Breast epithelium (tissue), 4 donors: Measurements from ENCODE around the gene C20orf144. TPM values are rescaled to one million over a fixed set of nuclear protein-coding genes. Genes with fewer than 3 reads are reported as not detected.

Experiments
- DNase-seq, 2 donors: peaks; one replicate each; pipeline ENCODE4 v3.0.0-alpha.2; 2019; ENCODE audit warnings: low spot score in 2 of 2
- H3K27ac ChIP-seq, 2 donors: fragments of 200-600 bp; sonication (generic) in 1 of 2; one replicate each; pipeline ENCODE4 v1.5.1; 2016 to 2019; ENCODE audit warnings: mild to moderate bottlenecking in 1 of 2
- H3K27me3 ChIP-seq, 2 donors: fragments of 200-600 bp; sonication (generic) in 1 of 2; one replicate each; pipeline versions ENCODE4 v1.5.1 to v1.6.0; 2017 to 2019; ENCODE audit warnings: control low read depth in 1 of 2, mild to moderate bottlenecking in 1 of 2
- H3K36me3 ChIP-seq: fragments of 200-600 bp; one replicate; pipeline ENCODE4 v1.5.1; 2019
- H3K4me1 ChIP-seq, 2 donors: fragments of 200-600 bp; sonication (generic); one replicate each; pipeline ENCODE4 v1.5.1; 2016 to 2019; ENCODE audit warnings: control low read depth in 1 of 2
- H3K4me3 ChIP-seq, 3 donors: fragments of 200-600 bp; sonication (generic); 1 replicate in 2 of 3; 2 replicates in 1 of 3; pipeline ENCODE4 v1.5.1; 2016 to 2019; ENCODE audit warnings: mild to moderate bottlenecking in 3 of 3, moderate library complexity in 2 of 3
- H3K9me3 ChIP-seq, 2 donors: fragments of 200-600 bp; sonication (generic) in 1 of 2; one replicate each; pipeline ENCODE4 v1.5.1; 2016 to 2019; ENCODE audit warnings: control low read depth in 1 of 2
- CTCF ChIP-seq, 3 donors: fragments of 450-650 bp; IDR thresholded peaks; one replicate each; pipeline ENCODE4 v1.5.1; 2016 to 2017; ENCODE audit warnings: antibody characterized with exemption in 3 of 3, mild to moderate bottlenecking in 3 of 3, moderate library complexity in 3 of 3
- POLR2A ChIP-seq: fragments of 450-650 bp; IDR thresholded peaks from one replicate; pipeline ENCODE4 v1.6.1; 2016; ENCODE audit warnings: antibody characterized with exemption, mild to moderate bottlenecking, moderate library complexity
- POLR2AphosphoS5 ChIP-seq, 3 donors: sonication (generic); formaldehyde crosslinking; IDR thresholded peaks; one replicate each; pipeline ENCODE4 v1.6.1; 2017; ENCODE audit warnings: antibody characterized with exemption in 3 of 3
- intact Hi-C: fragments of 100-400 bp; cut with DNase I; formaldehyde crosslinking; loops from one replicate; pipeline ENCODE4 v1.15.1; 2023; ENCODE audit warnings: low total_unique reads
- total RNA-seq, 3 donors: library from RNA; depleted of rRNA; stranded (reverse); fragments of >200 nt; gene quantifications; one replicate each; pipeline ENCODE4 v1.1.0, GENCODE V29; 2016

C20orf144 gene
- total RNA-seq, 3 donors from 2014 or later = 0.16 to 0.33 (median 0.29) TPM

DNA sequence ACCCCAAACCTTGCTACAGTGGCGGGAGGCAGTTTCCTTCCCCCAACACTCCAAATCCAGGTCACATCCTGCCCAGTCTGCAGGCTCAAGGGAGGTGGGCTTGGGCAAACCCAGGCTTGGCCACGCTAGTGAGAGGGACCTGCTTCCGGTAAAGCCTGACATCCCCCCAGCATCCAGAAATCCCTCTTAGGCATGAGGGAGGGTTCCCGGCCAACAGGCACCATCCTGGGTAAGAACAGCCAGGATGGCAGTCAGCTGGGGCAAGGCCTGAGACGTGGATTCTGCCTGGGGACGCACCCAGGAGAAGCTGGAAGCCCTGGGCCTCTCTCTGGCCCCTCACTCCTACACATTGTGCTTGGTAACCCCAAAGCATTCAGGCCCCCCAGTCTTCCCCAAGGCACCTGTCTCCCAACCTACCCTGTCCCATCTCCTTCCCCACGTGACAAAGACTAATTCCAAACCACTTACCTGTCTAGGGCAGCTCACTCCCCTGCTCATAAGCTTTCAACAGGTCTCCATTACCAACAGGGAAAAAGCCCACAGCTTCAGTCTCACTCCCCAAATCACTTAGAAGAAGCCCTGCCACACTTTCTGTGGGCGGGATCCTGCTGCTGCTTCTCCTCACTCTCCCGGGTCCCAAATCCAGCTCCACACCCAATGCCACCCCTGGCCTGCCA lies 2.1 kb downstream of the C20orf144 start:
- TF ChIP-seq POLR2AphosphoS5 (IDR thresholded peaks at IDR 0.05) = no peak
- TF ChIP-seq CTCF (IDR thresholded peaks at IDR 0.05) = no peak
- TF ChIP-seq POLR2A = no peak
- Histone ChIP-seq H3K9me3 (no peaks in the 10 kb centered on the region), H3K27ac (peak overlapping the region; percentile 89 to 90), H3K27me3 (no peaks in the 10 kb centered on the region), H3K4me3 (peak overlapping the region; percentile 66 to 97 (median 72)), H3K36me3 (no peaks in the 10 kb centered on the region), H3K4me1 (peaks cover 0 to 5% of the 10 kb centered on the region in 2 donors)
- intact Hi-C loops = no loop called here
- no peak for DNase-seq

- Histone ChIP-seq H3K9me3 (no peaks in the 10 kb centered on the region), H3K27me3 (no peaks in the 10 kb centered on the region), H3K36me3 (no peaks in the 10 kb centered on the region), H3K4me3 (no peak overlapping the region), H3K27ac (peak overlapping the region; percentile 89 to 90), H3K4me1 (peaks cover 0 to 5% of the 10 kb centered on the region in 2 donors)
- intact Hi-C loops = no loop called here
- no peak for TF ChIP-seq POLR2AphosphoS5 (IDR thresholded peaks at IDR 0.05)
- TF ChIP-seq CTCF (IDR thresholded peaks at IDR 0.05) = no peak
- no peak for TF ChIP-seq POLR2A
- DNase-seq = no peak
These were observed 2.6 kb downstream of the C20orf144 start for GRCh38 chr20:33664762-33665144.

DNA sequence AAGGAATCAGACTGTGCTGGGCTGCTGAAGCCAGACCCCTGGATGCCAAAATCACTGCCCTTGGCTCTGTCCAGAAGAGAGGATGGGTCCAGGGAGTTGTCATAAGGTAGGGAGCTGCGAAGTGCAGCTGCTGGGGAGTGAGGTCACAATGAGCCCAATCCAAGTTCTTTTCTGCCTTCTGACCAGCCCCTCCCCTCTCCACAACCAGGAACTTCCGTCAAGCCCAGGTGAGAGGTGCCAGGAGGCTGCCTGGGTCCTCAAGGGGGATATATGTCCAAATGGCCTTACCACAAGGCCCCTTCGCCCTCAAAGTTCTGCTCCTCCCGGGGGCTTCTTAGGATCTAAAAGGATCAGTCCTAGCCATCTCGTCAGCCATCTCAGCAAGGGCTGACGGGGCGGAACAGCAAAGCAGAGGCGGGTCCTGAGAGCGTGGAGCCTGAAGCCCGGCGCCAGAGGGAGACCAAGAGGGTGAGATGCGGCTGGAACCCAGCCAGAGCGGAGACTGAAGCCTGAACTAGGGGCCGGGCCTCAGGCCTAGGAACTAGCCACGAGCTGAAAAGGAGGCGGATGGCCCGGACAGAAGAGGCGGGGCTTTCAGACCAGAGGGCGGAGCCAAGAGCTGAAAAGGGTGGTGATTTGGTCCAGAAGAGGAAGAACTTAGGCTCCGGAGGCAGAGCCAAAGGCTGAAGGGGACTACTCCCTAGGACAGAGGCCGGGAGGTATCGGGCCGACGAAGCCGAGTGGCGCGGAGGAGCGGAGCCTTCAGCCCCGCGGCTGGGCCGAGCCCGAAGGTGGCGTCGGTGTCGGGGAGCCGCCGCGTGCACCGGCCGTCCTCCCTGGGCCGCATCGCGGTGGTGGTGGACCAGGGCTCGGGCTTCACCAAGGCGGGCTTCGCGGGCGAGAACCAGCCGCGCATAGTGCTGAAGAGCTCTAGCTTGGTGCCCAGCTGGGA lies 4.4 kb downstream of the C20orf144 start, which contains the start of gene ACTL10:
TSS of gene ACTL10 (plus strand) at position 651 of the 952 bp plus-strand sequence. CDS start 555 bp downstream, outside the sequence.
- intact Hi-C loops = no loop called here
- TF ChIP-seq CTCF (IDR thresholded peaks at IDR 0.05) (peak in 2 of 3 donors; percentile 6 to 32), POLR2A (no peak), POLR2AphosphoS5 (IDR thresholded peaks at IDR 0.05) (peak in 1 of 3 donors; percentile 80)
- no peaks in the 10 kb centered on the region for H3K27me3 ChIP-seq
- peaks cover 0 to 5% of the 10 kb centered on the region in 2 donors for H3K4me1 ChIP-seq
- DNase-seq = peak; percentile 96 to 97
- no peaks in the 10 kb centered on the region for H3K9me3 ChIP-seq
- peak within 1 kb of the TSS; percentile 57 to 76 (median 70) for H3K4me3 ChIP-seq
- H3K36me3 ChIP-seq = no peaks in the 10 kb centered on the region
- peak within 1 kb of the TSS; percentile 94 to 95 for H3K27ac ChIP-seq

- DNase-seq = peak in 1 of 2 donors; percentile 69
- H3K4me1 ChIP-seq = peaks cover 0 to 5% of the 10 kb centered on the region in 2 donors
- H3K27ac ChIP-seq = peak overlapping the region; percentile 94 to 95
- H3K4me3 ChIP-seq = peak overlapping the region; percentile 57 to 76 (median 70)
- H3K9me3 ChIP-seq = no peaks in the 10 kb centered on the region
- H3K36me3 ChIP-seq = no peaks in the 10 kb centered on the region
- H3K27me3 ChIP-seq = no peaks in the 10 kb centered on the region
- intact Hi-C loops = no loop called here
- TF ChIP-seq CTCF (IDR thresholded peaks at IDR 0.05) = no peak
- no peak for TF ChIP-seq POLR2A
- no peak for TF ChIP-seq POLR2AphosphoS5 (IDR thresholded peaks at IDR 0.05)
These were observed 5.1 kb downstream of the C20orf144 start for GRCh38 chr20:33667245-33667675.
